Ishikawa (cell line): ENCODE measurements around the gene CKAP5.

Experiments used
- CEBPB ChIP-seq: IDR thresholded peaks from 2 replicates; pipeline ENCODE4 v1.6.1; 2012
- CREB1 ChIP-seq: IDR thresholded peaks from 2 replicates; pipeline ENCODE4 v1.6.1; 2012; ENCODE audit warnings: low read depth
- EGR1 ChIP-seq: IDR thresholded peaks from 2 replicates; pipeline ENCODE4 v1.6.1; 2012
- EP300 ChIP-seq: IDR thresholded peaks from 2 replicates; pipeline ENCODE4 v1.6.1; 2012; ENCODE audit warnings: borderline replicate concordance
- FOXM1 ChIP-seq: IDR thresholded peaks from 2 replicates; pipeline ENCODE4 v1.6.1; 2012; ENCODE audit warnings: low read depth, borderline replicate concordance
- NFIC ChIP-seq: IDR thresholded peaks from 2 replicates; pipeline ENCODE4 v1.6.1; 2012
- RAD21 ChIP-seq: IDR thresholded peaks from 2 replicates; pipeline ENCODE4 v1.6.1; 2012; ENCODE audit warnings: low read depth
- REST ChIP-seq: IDR thresholded peaks from 2 replicates; pipeline ENCODE4 v1.6.1; 2012; ENCODE audit warnings: low read depth, mild to moderate bottlenecking
- TAF1 ChIP-seq: IDR thresholded peaks from 2 replicates; pipeline ENCODE4 v1.6.1; 2012; ENCODE audit warnings: low read depth, mild to moderate bottlenecking
- TCF12 ChIP-seq: IDR thresholded peaks from 2 replicates; pipeline ENCODE4 v1.6.1; 2012; ENCODE audit warnings: low read depth
- TEAD4 ChIP-seq: IDR thresholded peaks from 2 replicates; pipeline ENCODE4 v1.6.1; 2012
- USF1 ChIP-seq: IDR thresholded peaks from 2 replicates; pipeline ENCODE4 v1.6.1; 2012
- YY1 ChIP-seq: IDR thresholded peaks from 2 replicates; pipeline ENCODE4 v1.6.1; 2012; ENCODE audit warnings: low read depth
- ZBTB7A ChIP-seq: IDR thresholded peaks from 2 replicates; pipeline ENCODE4 v1.6.1; 2012; ENCODE audit warnings: low read depth
- TF ChIP-seq, protein P1 (sequence below): IDR thresholded peaks from 2 replicates; pipeline ENCODE4 v1.6.1; 2012

Gene CKAP5

GRCh38 chr11:46860218-46860617 lies 14.1 kb upstream of the CKAP5 start:
- TF ChIP-seq ZBTB7A (no peak), RAD21 (no peak), TCF12 (no peak), CEBPB (no peak), TEAD4 (no peak), NFIC (no peak), REST (no peak), EP300 (no peak), CREB1 (no peak), YY1 (no peak), USF1 (no peak), EGR1 (no peak), FOXM1 (no peak), TAF1 (no peak)
- TF ChIP-seq, protein P1, sequence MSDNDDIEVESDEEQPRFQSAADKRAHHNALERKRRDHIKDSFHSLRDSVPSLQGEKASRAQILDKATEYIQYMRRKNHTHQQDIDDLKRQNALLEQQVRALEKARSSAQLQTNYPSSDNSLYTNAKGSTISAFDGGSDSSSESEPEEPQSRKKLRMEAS = no peak

- TF ChIP-seq CEBPB (no peak), EGR1 (no peak), CREB1 (no peak), REST (no peak), EP300 (no peak), NFIC (no peak), RAD21 (no peak), USF1 (no peak), TCF12 (no peak), TEAD4 (no peak)
- TF ChIP-seq, protein P1 = no peak
These were observed 13.0 kb upstream of the CKAP5 start for GRCh38 chr11:46858920-46859546.

DNA sequence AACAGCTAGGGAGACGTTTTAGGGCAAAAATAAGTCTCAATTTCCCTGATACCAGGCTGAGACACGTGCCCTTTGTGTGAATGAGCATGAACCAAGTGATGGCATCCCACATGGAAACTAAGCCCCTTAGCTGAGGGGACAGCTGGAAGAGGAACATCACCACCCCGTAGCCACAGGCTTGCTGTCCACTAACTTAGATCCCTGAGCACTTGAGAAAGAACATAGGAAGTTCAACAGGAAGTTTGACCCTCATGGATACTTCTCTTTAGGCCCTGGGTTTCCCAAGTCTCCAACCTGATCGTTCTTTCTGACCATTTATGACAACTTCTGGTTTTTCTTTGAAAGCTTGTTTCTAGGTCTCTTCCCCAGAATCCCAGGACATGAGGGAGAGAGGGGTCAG lies 11.6 kb upstream of the CKAP5 start:
- TF ChIP-seq YY1 = no peak
- no peak for TF ChIP-seq NFIC
- TF ChIP-seq CEBPB = no peak
- TF ChIP-seq TAF1 = no peak
- TF ChIP-seq TEAD4 = no peak
- TF ChIP-seq RAD21 = no peak
- no peak for TF ChIP-seq TCF12
- TF ChIP-seq EGR1 = no peak
- TF ChIP-seq CREB1 = no peak
- TF ChIP-seq, protein P1 = no peak

DNA sequence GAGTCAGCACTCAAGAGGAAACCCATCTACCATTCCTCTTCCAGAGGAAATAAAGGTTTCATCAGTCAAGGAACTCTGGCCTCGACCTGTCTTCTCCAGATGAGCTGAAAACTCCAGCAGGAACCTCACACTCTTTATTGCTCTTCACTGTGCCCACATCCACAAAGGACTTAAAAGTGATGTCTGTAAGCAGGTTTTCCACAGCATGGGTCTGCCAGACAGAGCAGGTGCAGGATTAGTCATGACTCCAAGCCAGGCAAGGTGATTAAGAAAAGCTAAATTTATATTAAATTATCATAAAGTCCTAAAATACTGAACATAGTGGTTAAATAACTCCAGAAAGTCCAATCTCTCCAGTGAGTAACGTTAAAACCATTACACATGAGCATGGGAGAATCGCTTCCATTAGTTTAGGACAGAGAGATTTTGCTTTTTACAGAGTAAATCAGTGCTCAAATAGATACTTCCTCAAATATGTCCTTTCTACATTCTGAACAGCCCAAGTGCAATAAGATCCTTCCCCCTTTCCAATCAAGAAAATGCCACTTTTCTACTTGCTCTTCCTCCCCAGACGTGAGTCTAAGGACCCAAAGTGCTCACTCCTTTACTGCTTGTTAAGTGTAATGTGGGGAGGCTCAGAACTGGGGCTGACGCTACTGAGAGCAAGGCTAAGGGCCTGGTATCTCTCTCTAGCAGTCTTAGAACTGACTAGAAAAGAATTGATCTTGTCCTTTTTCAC lies 10.7 kb upstream of the CKAP5 start:
- no peak for TF ChIP-seq TCF12
- TF ChIP-seq FOXM1 = no peak
- no peak for TF ChIP-seq EP300
- no peak for TF ChIP-seq NFIC
- no peak for TF ChIP-seq TEAD4
- TF ChIP-seq RAD21 = no peak
- no peak for TF ChIP-seq CEBPB

- TF ChIP-seq REST = no peak
- TF ChIP-seq CREB1 = no peak
- no peak for TF ChIP-seq TAF1
These were observed 9.8 kb upstream of the CKAP5 start for GRCh38 chr11:46855863-46856262.
